Heart left ventricle (tissue), 16 donors: ENCODE measurements around the gene ALOX5AP. TPM values are rescaled to one million over a fixed set of nuclear protein-coding genes. Genes with fewer than 3 reads are reported as not detected.

Source experiments
- ATAC-seq, 4 donors: fragments of 200-7000 bp; cut with Tn5 transposase; one replicate each; pipeline ENCODE4 v1.9.1; 2020 to 2022; ENCODE audit warnings: moderate library complexity in 4 of 4, mild to moderate bottlenecking in 3 of 4, moderate number of reproducible peaks in 1 of 4
- DNase-seq, 5 donors: peaks; one replicate each; pipeline ENCODE4 v3.0.0-alpha.2; 2020
- H3K27ac ChIP-seq, 12 donors: fragments of 200-600 bp; sonication (generic) in 4 of 12; one replicate each; pipeline versions ENCODE4 v1.5.0 to v1.8.0; 2016 to 2022; ENCODE audit warnings: mild to moderate bottlenecking in 2 of 12
- H3K27me3 ChIP-seq, 9 donors: fragments of 200-600 bp; sonication (generic) in 2 of 9; one replicate each; pipeline versions ENCODE4 v1.5.1 to v1.8.0; 2016 to 2022; ENCODE audit warnings: mild to moderate bottlenecking in 3 of 9
- H3K36me3 ChIP-seq, 9 donors: fragments of 200-600 bp; sonication (generic) in 2 of 9; one replicate each; pipeline versions ENCODE4 v1.5.0 to v1.8.0; 2018 to 2022; ENCODE audit warnings: mild to moderate bottlenecking in 2 of 9
- H3K4me1 ChIP-seq, 12 donors: fragments of 200-600 bp; sonication (generic) in 4 of 12; one replicate each; pipeline versions ENCODE4 v1.5.0 to v1.8.0; 2016 to 2022; ENCODE audit warnings: mild to moderate bottlenecking in 3 of 12
- H3K4me3 ChIP-seq, 12 donors: fragments of 200-600 bp; sonication (generic) in 4 of 12; one replicate each; pipeline versions ENCODE4 v1.5.0 to v1.8.0; 2017 to 2022; ENCODE audit warnings: mild to moderate bottlenecking in 9 of 12, moderate library complexity in 4 of 12
- H3K9me3 ChIP-seq, 12 donors: fragments of 200-600 bp; sonication (generic) in 4 of 12; one replicate each; pipeline versions ENCODE4 v1.5.0 to v1.8.0; 2016 to 2022; ENCODE audit warnings: mild to moderate bottlenecking in 1 of 12
- POLR2A ChIP-seq, 2 donors: fragments of 450-650 bp; IDR thresholded peaks; one replicate each; pipeline ENCODE4 v1.6.1; 2017; ENCODE audit warnings: antibody characterized with exemption in 2 of 2, mild to moderate bottlenecking in 2 of 2, moderate library complexity in 2 of 2
- WGBS, 4 donors: extraction: QIAGEN DNeasy Blood & Tissue Kit in 2 of 4; methylation state at CpG; one replicate each; pipeline versions ENCODE4 v1.1.5 to v1.1.7; 2013 to 2018; 5-methylcytosine and 5-hydroxymethylcytosine counted together
- intact Hi-C, 10 donors: fragments of 100-400 bp; cut with DNase I; formaldehyde crosslinking; loops; one replicate each; pipeline versions ENCODE4 v1.11.1 to v1.14.2; 2022
- polyA plus RNA-seq, 2 donors: library from polyadenylated mRNA; stranded (reverse); fragments of 200-250 nt; gene quantifications; one replicate each; pipeline ENCODE4 v1.2.3, GENCODE V29; 2013
- total RNA-seq, 9 donors: library from RNA; depleted of rRNA in 2 of 9; stranded (reverse); fragments of >200 nt in 2 of 9; fragmentation: NEBNext Ultra II Directional in 3 of 9; extraction: Animal tissue kit (Norgen Biotek cat#: 25700) in 3 of 9; gene quantifications; one replicate each; pipeline versions ENCODE4 v1.1.0 to v1.2.4, GENCODE V29; 2016 to 2023
- TF ChIP-seq, protein P1 (sequence below), 12 donors: fragments of 200-600 bp; sonication (generic) in 4 of 12; IDR thresholded peaks; one replicate each; pipeline versions ENCODE4 v1.5.0 to v1.8.0; 2018 to 2022; ENCODE audit warnings: antibody characterized with exemption in 12 of 12, mild to moderate bottlenecking in 5 of 12
- donor health status: ischemic (EF 13 %, LVEDD 7.1; RV severe dilation, severe dysfunction).
- donor health status: healthy with polysubstance abuse.
- donor health status: DM: no; HTN: yes; CAD: no.
- donor health status: DM: no; HTN: no; CAD: no.
- donor health status: ischemic (EF 25% LVEDD 6.9; RV normal size, moderate dysfunction).
- donor health status: ischemic (EF 25% LVEDD 5.7; RV mildly dilated, moderate dysfunction).
- donor health status: healthy.
- donor health status: DM: yes; HTN: yes; CAD: no.
- donor health status: ischemic (EF 35%, LVEDD 5.7; RV mildly dilated, moderate dysfunction).
- donor health status: nonischemic (EF 11% LVEDD 7.7; RV severe dilation, severe dysfunction).
- donor health status: DM: yes; HTN: yes; CAD: no.
- donor health status: PGD.
- donor health status: ischemic (EF 29% LVEDD 5.4; RV normal size, mild dysfunction).
- donor health status: nonischemic (EF 23%, LVEDD 6.1; RV moderate dilation, normal function).

Gene ALOX5AP
- total and polyA plus RNA-seq, 11 donors, result 0.88 to 24.3 (median 8.8) TPM

- TF ChIP-seq POLR2A (IDR thresholded peaks at IDR 0.05), result no peak
- TF ChIP-seq, protein P1, sequence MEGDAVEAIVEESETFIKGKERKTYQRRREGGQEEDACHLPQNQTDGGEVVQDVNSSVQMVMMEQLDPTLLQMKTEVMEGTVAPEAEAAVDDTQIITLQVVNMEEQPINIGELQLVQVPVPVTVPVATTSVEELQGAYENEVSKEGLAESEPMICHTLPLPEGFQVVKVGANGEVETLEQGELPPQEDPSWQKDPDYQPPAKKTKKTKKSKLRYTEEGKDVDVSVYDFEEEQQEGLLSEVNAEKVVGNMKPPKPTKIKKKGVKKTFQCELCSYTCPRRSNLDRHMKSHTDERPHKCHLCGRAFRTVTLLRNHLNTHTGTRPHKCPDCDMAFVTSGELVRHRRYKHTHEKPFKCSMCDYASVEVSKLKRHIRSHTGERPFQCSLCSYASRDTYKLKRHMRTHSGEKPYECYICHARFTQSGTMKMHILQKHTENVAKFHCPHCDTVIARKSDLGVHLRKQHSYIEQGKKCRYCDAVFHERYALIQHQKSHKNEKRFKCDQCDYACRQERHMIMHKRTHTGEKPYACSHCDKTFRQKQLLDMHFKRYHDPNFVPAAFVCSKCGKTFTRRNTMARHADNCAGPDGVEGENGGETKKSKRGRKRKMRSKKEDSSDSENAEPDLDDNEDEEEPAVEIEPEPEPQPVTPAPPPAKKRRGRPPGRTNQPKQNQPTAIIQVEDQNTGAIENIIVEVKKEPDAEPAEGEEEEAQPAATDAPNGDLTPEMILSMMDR (IDR thresholded peaks at IDR 0.05), result no peak
- H3K27ac ChIP-seq, result no peak overlapping the region
- DNase-seq, result no peak
- intact Hi-C loops, result no loop called here
- 66 to 89% (median 84%) methylated on average over 4 of the region's 4 CpGs for WGBS, 4 donors
- H3K36me3 ChIP-seq, result no peaks in the 10 kb centered on the region
- H3K9me3 ChIP-seq, result no peaks in the 10 kb centered on the region
- no peak for ATAC-seq
- H3K4me1 ChIP-seq, result peaks cover 0 to 6% (median 0%) of the 10 kb centered on the region in 12 donors
- no peaks in the 10 kb centered on the region for H3K27me3 ChIP-seq
- no peak overlapping the region for H3K4me3 ChIP-seq
Observed at GRCh38 chr13:30705680-30706079, 29.7 kb upstream of the ALOX5AP start.

DNA sequence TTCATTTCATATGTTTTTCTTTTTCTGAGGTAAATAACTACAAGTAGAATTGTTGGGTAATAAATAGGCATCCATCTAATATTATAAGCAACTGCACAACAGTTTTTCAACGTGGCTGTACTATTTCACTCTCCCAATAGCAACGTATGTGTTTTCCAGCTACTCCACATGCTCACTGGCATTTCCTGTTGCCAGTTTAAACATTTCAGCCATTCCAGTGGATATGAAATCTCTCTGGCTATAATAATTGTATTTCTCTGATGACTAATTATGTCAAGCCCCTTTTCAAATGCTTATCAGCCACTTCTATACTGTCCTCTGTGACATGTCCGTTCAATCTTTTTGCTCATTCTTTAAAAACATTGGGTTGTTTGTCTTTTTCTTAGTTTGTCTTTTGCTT lies 26.8 kb upstream of the ALOX5AP start:
- no peak overlapping the region for H3K27ac ChIP-seq
- H3K9me3 ChIP-seq, result no peaks in the 10 kb centered on the region
- intact Hi-C loops, result no loop called here
- H3K27me3 ChIP-seq, result no peaks in the 10 kb centered on the region
- H3K4me1 ChIP-seq, result peaks cover 0 to 24% (median 0%) of the 10 kb centered on the region in 12 donors
- no peak for DNase-seq
- ATAC-seq, result no peak
- WGBS, 4 donors, result 38 to 61% (median 56%) methylated on average over 3 of the region's 3 CpGs
- no peaks in the 10 kb centered on the region for H3K36me3 ChIP-seq
- TF ChIP-seq, protein P1 (IDR thresholded peaks at IDR 0.05), result no peak
- no peak overlapping the region for H3K4me3 ChIP-seq

GRCh38 chr13:30710442-30710841 lies 24.9 kb upstream of the ALOX5AP start:
- no peak for TF ChIP-seq POLR2A (IDR thresholded peaks at IDR 0.05)
- TF ChIP-seq, protein P1 (IDR thresholded peaks at IDR 0.05), result no peak
- DNase-seq, result no peak
- Histone ChIP-seq H3K9me3 (no peaks in the 10 kb centered on the region), H3K4me1 (peaks cover 0 to 41% (median 2%) of the 10 kb centered on the region in 12 donors), H3K27me3 (no peaks in the 10 kb centered on the region), H3K36me3 (no peaks in the 10 kb centered on the region), H3K27ac (no peak overlapping the region), H3K4me3 (no peak overlapping the region)
- ATAC-seq, result no peak
- 81 to 98% (median 91%) methylated on average over 3 of the region's 3 CpGs for WGBS, 4 donors
- intact Hi-C loops, result no loop called here

- 75 to 90% (median 85%) methylated on average over 4 of the region's 4 CpGs for WGBS, 4 donors
- no peak for DNase-seq
- TF ChIP-seq POLR2A (IDR thresholded peaks at IDR 0.05), result no peak
- TF ChIP-seq, protein P1 (IDR thresholded peaks at IDR 0.05), result no peak
- no peaks in the 10 kb centered on the region for H3K36me3 ChIP-seq
- no peaks in the 10 kb centered on the region for H3K9me3 ChIP-seq
- no peak for ATAC-seq
- intact Hi-C loops, result no loop called here
- H3K27ac ChIP-seq, result no peak overlapping the region
- no peak overlapping the region for H3K4me3 ChIP-seq
- H3K4me1 ChIP-seq, result peaks cover 0 to 48% (median 8%) of the 10 kb centered on the region in 12 donors
- H3K27me3 ChIP-seq, result no peaks in the 10 kb centered on the region
Observed at GRCh38 chr13:30711375-30711774, 24.0 kb upstream of the ALOX5AP start.
